ENCODE results near the gene YY1. TPM values are rescaled to one million over a fixed set of nuclear protein-coding genes. Genes with fewer than 3 reads are reported as not detected.
"Not testable (repeated sequence)": the region's sequence is repeated elsewhere in the genome, so short reads cannot be mapped to it uniquely, and the experiment has no call there.

Gene YY1
- total and polyA plus RNA-seq, 2 experiments from 2014 or later: 88.2 to 128 TPM

- TF ChIP-seq STAT1 (IDR thresholded peaks at IDR 0.05; ENCODE audit: unreplicated experiment) (no peak), JUNB (IDR thresholded peaks at IDR 0.05; ENCODE audit: unreplicated experiment) (no peak), CTCF (conservative IDR thresholded peaks at IDR 0.05; ENCODE audit: low read depth in 2 of 2) (no peak), EZH2 (IDR thresholded peaks at IDR 0.05; ENCODE audit: low read depth, unreplicated experiment) (no peak), ETS1 (IDR thresholded peaks at IDR 0.05) (no peak), POLR2AphosphoS5 (IDR thresholded peaks at IDR 0.05; ENCODE audit: low read depth) (no peak), ZNF331 (CRISPR knock-in tag; IDR thresholded peaks at IDR 0.05; ENCODE audit: low read depth) (no peak)
Measured at GRCh38 chr14:100282083-100282350, 43.1 kb downstream of the YY1 start (continued).

GRCh38 chr14:100282766-100283419 lies 43.9 kb downstream of the YY1 start:
- H3K4me3 Mint-ChIP-seq: no peak overlapping the region
- no peaks in the 10 kb centered on the region for H3K27me3 ChIP-seq (ENCODE audit: insufficient read depth)
- H3K36me3 ChIP-seq (ENCODE audit: insufficient read depth): no peaks in the 10 kb centered on the region; the same call in 1 of the 2 replicates
- peaks cover 11% of the 10 kb centered on the region for H3K36me3 Mint-ChIP-seq (ENCODE audit: low read depth)
- H4K20me1 ChIP-seq (replicated peaks; ENCODE audit: insufficient read depth): peaks cover 27% of the 10 kb centered on the region
- 0 out of 2 replicates have a peak, but pooled peaks have one; percentile 6 for TF ChIP-seq POLR2AphosphoS5 (IDR thresholded peaks at IDR 0.05; ENCODE audit: low read depth)
- TF ChIP-seq CREB1 (CRISPR knock-in tag; IDR thresholded peaks at IDR 0.05; ENCODE audit: low read depth): no peak
- ATAC-seq: no peak
- H3K79me2 ChIP-seq (replicated peaks; ENCODE audit: insufficient read depth): peaks cover 50% of the 10 kb centered on the region
- H3K9me3 Mint-ChIP-seq: no peaks in the 10 kb centered on the region
- no peak overlapping the region for H3K4me2 ChIP-seq
- no peak for DNase-seq (ENCODE audit: low spot score)
- H3K27ac Mint-ChIP-seq: no peak overlapping the region
- H3K4me3 ChIP-seq: no peak overlapping the region
- H3K4me1 Mint-ChIP-seq: peaks cover 51% of the 10 kb centered on the region
- peak overlapping the region; percentile 76 for H3K27ac ChIP-seq (ENCODE audit: low read depth)
- no peaks in the 10 kb centered on the region for H3K9me2 ChIP-seq (ENCODE audit: insufficient read depth)
- H2AFZ ChIP-seq: no peak overlapping the region
- H3K27me3 Mint-ChIP-seq (ENCODE audit: insufficient read depth, low read depth, poor library complexity): peaks cover 18% of the 10 kb centered on the region
- peaks cover 37% of the 10 kb centered on the region for H3K4me1 ChIP-seq (ENCODE audit: insufficient read depth)
- H3F3A ChIP-seq (replicated peaks; ENCODE audit: low read depth): peaks cover 39% of the 10 kb centered on the region; the same call in 1 of the 2 replicates

GRCh38 chr14:100283436-100283835 lies 44.5 kb downstream of the YY1 start:
- H3K79me2 ChIP-seq (replicated peaks; ENCODE audit: insufficient read depth): peaks cover 44% of the 10 kb centered on the region
- H3K27ac ChIP-seq (ENCODE audit: low read depth): peak overlapping the region; percentile 76
- peaks cover 37% of the 10 kb centered on the region; the same call in 1 of the 2 replicates for H3F3A ChIP-seq (replicated peaks; ENCODE audit: low read depth)
- H3K27ac Mint-ChIP-seq; ATAC-seq; H3K9me2 ChIP-seq (ENCODE audit: insufficient read depth); H3K4me3 ChIP-seq; H3K4me2 ChIP-seq; H3K9me3 Mint-ChIP-seq; H2AFZ ChIP-seq; H3K36me3 ChIP-seq (ENCODE audit: insufficient read depth); H3K27me3 ChIP-seq (ENCODE audit: insufficient read depth); DNase-seq (ENCODE audit: low spot score); H3K4me3 Mint-ChIP-seq: not testable (repeated sequence)
- peaks cover 11% of the 10 kb centered on the region for H3K36me3 Mint-ChIP-seq (ENCODE audit: low read depth)
- H3K4me1 ChIP-seq (ENCODE audit: insufficient read depth): peaks cover 36% of the 10 kb centered on the region
- peaks cover 22% of the 10 kb centered on the region; the same call in 1 of the 2 replicates for H4K20me1 ChIP-seq (replicated peaks; ENCODE audit: insufficient read depth)
- H3K27me3 Mint-ChIP-seq (ENCODE audit: insufficient read depth, low read depth, poor library complexity): peaks cover 18% of the 10 kb centered on the region
- H3K4me1 Mint-ChIP-seq: peaks cover 50% of the 10 kb centered on the region
